Tibial nerve (tissue), 4 donors: ENCODE results near the gene WDR45B. TPM values are rescaled to one million over a fixed set of nuclear protein-coding genes. Genes with fewer than 3 reads are reported as not detected.
A peak's percentile ranks its signal among the peaks of the same experiment; 100 is the strongest.
"Not testable (repeated sequence)": the region's sequence is repeated elsewhere in the genome, so short reads cannot be mapped to it uniquely, and the experiment has no call there.

Source experiments
- DNase-seq, 2 donors: peaks; one replicate each; pipeline ENCODE4 v3.0.0-alpha.2; 2019; ENCODE audit warnings: low spot score in 2 of 2
- H3K27ac ChIP-seq, 4 donors: fragments of 200-600 bp; sonication (generic) in 3 of 4; one replicate each; pipeline ENCODE4 v1.5.1; 2017 to 2019; ENCODE audit warnings: mild to moderate bottlenecking in 1 of 4
- H3K27me3 ChIP-seq, 2 donors: fragments of 200-600 bp; sonication (generic) in 1 of 2; one replicate each; pipeline versions ENCODE4 v1.5.1 to v1.6.0; 2017 to 2019
- H3K36me3 ChIP-seq, 3 donors: fragments of 200-600 bp; sonication (generic); one replicate each; pipeline ENCODE4 v1.5.1; 2018 to 2019
- H3K4me1 ChIP-seq, 4 donors: fragments of 200-600 bp; sonication (generic) in 3 of 4; one replicate each; pipeline ENCODE4 v1.5.1; 2017 to 2019
- H3K4me3 ChIP-seq, 4 donors: fragments of 200-600 bp; sonication (generic) in 3 of 4; one replicate each; pipeline ENCODE4 v1.5.1; 2017 to 2019; ENCODE audit warnings: mild to moderate bottlenecking in 1 of 4, moderate library complexity in 1 of 4
- H3K9me3 ChIP-seq, 4 donors: fragments of 200-600 bp; sonication (generic) in 3 of 4; one replicate each; pipeline ENCODE4 v1.5.1; 2017 to 2019
- EP300 ChIP-seq, 2 donors: sonication (generic); formaldehyde crosslinking; IDR thresholded peaks; one replicate each; pipeline ENCODE4 v1.6.1; 2017; ENCODE audit warnings: antibody characterized with exemption in 2 of 2, mild to moderate bottlenecking in 1 of 2
- POLR2A ChIP-seq, 2 donors: fragments of 450-650 bp; IDR thresholded peaks; one replicate each; pipeline ENCODE4 v1.6.1; 2017; ENCODE audit warnings: antibody characterized with exemption in 2 of 2, mild to moderate bottlenecking in 2 of 2, moderate library complexity in 2 of 2
- WGBS, 2 donors: methylation state at CpG; one replicate each; pipeline ENCODE4 v1.1.5; 2018; 5-methylcytosine and 5-hydroxymethylcytosine counted together
- total RNA-seq, 4 donors: library from RNA; depleted of rRNA; stranded (reverse); fragments of >200 nt; gene quantifications; one replicate each; pipeline ENCODE4 v1.1.0, GENCODE V29; 2016
- TF ChIP-seq, protein P1 (sequence below), 5 experiments: fragments of 200-600 bp in 3 of 5; fragments of 450-650 bp in 2 of 5; sonication (generic) in 3 of 5; IDR thresholded peaks; one replicate each; pipeline ENCODE4 v1.5.1; 2016 to 2019; ENCODE audit warnings: antibody characterized with exemption in 5 of 5, mild to moderate bottlenecking in 3 of 5, moderate library complexity in 2 of 5

WDR45B gene
- total RNA-seq, 4 donors from 2014 or later = 64.9 to 114 (median 88.5) TPM

DNA sequence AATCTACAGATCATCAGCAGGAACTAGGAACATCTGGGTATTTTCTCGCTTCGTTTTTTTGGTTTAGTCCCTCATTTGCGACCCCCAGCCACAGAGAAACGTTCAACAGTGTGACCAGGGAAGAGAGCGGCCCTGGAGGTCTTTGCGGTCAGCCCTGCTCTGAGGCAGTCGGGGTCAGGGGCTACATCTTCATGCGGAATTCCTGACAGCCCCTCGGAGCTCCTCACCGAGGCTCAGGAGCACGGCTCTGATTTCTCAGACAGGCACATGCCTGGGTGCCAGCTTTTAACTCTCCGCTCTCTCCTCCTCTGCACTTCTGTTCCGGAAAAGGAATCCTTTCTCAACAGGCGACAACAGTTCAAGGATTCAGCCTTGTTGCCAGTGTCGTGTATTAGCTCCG lies 8.0 kb upstream of the WDR45B start:
- DNase-seq = no peak
- TF ChIP-seq, protein P1, sequence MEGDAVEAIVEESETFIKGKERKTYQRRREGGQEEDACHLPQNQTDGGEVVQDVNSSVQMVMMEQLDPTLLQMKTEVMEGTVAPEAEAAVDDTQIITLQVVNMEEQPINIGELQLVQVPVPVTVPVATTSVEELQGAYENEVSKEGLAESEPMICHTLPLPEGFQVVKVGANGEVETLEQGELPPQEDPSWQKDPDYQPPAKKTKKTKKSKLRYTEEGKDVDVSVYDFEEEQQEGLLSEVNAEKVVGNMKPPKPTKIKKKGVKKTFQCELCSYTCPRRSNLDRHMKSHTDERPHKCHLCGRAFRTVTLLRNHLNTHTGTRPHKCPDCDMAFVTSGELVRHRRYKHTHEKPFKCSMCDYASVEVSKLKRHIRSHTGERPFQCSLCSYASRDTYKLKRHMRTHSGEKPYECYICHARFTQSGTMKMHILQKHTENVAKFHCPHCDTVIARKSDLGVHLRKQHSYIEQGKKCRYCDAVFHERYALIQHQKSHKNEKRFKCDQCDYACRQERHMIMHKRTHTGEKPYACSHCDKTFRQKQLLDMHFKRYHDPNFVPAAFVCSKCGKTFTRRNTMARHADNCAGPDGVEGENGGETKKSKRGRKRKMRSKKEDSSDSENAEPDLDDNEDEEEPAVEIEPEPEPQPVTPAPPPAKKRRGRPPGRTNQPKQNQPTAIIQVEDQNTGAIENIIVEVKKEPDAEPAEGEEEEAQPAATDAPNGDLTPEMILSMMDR (IDR thresholded peaks at IDR 0.05) = no peak
- TF ChIP-seq EP300 (IDR thresholded peaks at IDR 0.05) (no peak), POLR2A (IDR thresholded peaks at IDR 0.05) (no peak)
- no peaks in the 10 kb centered on the region for H3K4me1 ChIP-seq
- H3K9me3 ChIP-seq = no peaks in the 10 kb centered on the region
- H3K4me3 ChIP-seq = no peak overlapping the region
- no peaks in the 10 kb centered on the region for H3K27me3 ChIP-seq
- peaks cover 0 to 78% (median 0%) of the 10 kb centered on the region in 3 donors for H3K36me3 ChIP-seq
- H3K27ac ChIP-seq = no peak overlapping the region
- 84 to 87% methylated on average over 16 of the region's 16 CpGs for WGBS, 2 donors

DNA sequence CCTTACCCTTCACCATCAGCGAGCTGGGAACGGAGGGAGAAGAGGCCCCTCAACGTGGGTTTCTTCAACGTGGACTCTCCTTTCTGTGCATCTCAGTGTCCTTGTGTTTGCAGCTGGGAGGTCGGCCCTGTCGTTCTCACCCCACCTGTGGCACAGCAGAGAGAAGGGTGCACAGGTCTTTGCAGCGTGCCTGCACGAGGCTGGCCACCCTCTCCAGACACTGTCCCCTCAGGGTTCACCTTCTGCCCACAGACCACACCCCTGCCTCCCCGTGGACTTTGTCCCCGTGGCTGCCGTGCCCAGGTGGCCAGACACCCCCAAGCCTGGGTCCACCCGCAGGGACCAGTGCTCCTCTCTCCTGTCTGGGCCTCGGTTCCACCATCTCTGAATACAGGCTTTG lies 7.3 kb upstream of the WDR45B start:
- Histone ChIP-seq H3K4me3 (no peak overlapping the region), H3K27me3 (no peaks in the 10 kb centered on the region), H3K9me3 (no peaks in the 10 kb centered on the region), H3K4me1 (no peaks in the 10 kb centered on the region), H3K36me3 (peaks cover 0 to 71% (median 0%) of the 10 kb centered on the region in 3 donors), H3K27ac (no peak overlapping the region)
- WGBS, 2 donors = 81 to 83% methylated on average over 13 of the region's 13 CpGs
- TF ChIP-seq POLR2A (IDR thresholded peaks at IDR 0.05) = no peak
- no peak for TF ChIP-seq EP300 (IDR thresholded peaks at IDR 0.05)
- TF ChIP-seq, protein P1 (IDR thresholded peaks at IDR 0.05) = no peak
- no peak for DNase-seq

DNA sequence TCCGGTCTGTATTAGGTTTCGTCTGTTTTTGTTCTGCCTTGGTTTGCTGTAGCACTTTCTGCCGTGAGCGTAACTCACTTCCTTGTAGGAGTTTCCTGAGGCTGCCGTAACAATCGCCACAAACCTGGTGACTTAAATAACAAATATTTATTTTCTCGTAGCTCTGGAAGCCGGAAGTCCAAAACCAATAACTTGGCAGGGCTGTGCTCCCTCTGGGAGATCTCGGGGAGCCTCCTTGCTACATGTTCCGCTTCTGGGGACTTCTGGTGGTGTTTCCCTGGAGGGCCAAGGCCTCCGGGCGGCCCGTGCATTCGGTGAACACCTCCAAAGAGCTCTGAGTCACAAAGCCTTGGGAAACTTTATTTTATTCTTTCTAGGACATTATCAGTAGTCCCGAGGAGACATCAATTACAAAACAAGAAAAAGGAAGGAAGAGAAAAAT lies 6.8 kb upstream of the WDR45B start:
- H3K27ac ChIP-seq = peak overlapping the region in 1 of 4 donors; percentile 16
- no peak for DNase-seq
- no peak for TF ChIP-seq EP300 (IDR thresholded peaks at IDR 0.05)
- TF ChIP-seq, protein P1 (IDR thresholded peaks at IDR 0.05) = no peak
- no peak for TF ChIP-seq POLR2A (IDR thresholded peaks at IDR 0.05)

DNA sequence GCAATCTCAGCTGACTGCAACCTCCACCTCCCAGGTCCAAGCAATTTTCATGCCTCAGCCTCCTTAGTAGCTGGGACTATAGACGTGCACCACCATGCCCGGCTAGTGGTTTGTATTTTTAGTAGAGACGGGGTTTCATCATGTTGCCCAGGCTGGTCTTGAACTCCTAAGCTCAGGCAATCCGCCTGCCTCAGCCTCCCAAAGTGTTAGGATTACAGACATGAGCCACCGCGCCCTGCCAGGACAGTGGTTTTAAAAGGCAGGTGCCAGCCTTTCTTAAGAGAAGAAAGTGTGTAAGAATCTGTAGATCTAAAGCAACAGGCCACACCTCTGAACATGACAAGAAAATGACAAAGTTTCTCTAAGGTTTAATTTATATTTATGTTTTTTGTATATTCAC lies 6.4 kb upstream of the WDR45B start:
- 85 to 90% methylated on average over 6 of the region's 6 CpGs for WGBS, 2 donors

More for the DNA sequence above, 6.8 kb upstream of the WDR45B start:
- WGBS, 2 donors = 72 to 74% methylated on average over 15 of the region's 15 CpGs
- no peaks in the 10 kb centered on the region for H3K4me1 ChIP-seq
- peaks cover 0 to 66% (median 0%) of the 10 kb centered on the region in 3 donors for H3K36me3 ChIP-seq
- no peak overlapping the region for H3K4me3 ChIP-seq
- H3K27me3 ChIP-seq = no peaks in the 10 kb centered on the region
- H3K9me3 ChIP-seq = no peaks in the 10 kb centered on the region

DNA sequence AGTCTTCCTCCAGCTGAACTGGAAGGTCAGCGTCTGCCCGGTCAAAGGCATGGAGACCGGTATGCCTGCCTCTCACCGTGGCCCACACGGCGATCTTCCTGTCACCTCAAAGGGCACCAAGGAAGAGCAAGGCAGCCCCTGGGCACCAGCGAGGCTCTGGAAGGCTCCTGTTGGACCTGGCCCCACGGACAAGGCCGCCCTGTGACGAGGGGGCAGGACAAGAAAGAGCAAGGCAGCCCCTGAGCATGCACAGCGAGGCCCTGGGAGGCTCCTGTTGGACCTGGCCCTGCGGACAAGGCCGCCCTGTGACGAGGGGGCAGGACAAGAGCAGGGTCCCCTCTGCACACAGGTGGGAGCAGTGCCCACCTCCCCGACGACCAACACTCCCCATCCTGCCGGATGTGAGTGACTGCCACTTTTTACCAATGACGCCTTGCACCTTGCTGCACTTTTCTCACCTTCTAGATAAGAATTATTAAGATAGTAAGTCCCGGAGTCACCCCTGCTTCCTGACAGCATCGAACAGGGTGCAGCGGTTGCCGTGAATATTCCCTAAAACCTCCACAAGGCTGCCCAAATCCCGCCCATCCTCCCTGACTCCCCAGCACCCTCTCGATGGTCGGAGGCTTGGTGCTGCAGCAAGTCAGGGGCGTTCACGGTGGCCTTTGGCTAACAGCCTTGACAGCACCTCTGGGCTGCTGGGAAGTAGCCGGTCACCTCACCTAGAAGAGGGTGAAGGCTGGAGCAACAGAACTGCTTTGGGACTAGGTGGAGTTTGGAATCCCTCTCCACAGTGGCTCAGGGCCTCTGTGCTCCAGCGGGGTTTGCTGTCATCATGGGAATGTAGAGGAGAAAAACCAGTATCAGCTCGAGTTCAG lies 5.6 kb upstream of the WDR45B start:
- Histone ChIP-seq H3K27ac (peak overlapping the region in 1 of 4 donors; percentile 16), H3K9me3 (no peaks in the 10 kb centered on the region), H3K36me3 (peaks cover 0 to 55% (median 0%) of the 10 kb centered on the region in 3 donors), H3K27me3 (no peaks in the 10 kb centered on the region), H3K4me1 (peaks cover 0 to 3% (median 0%) of the 10 kb centered on the region in 4 donors), H3K4me3 (no peak overlapping the region)
- TF ChIP-seq POLR2A (IDR thresholded peaks at IDR 0.05) (no peak), EP300 (IDR thresholded peaks at IDR 0.05) (no peak)
- TF ChIP-seq, protein P1 (IDR thresholded peaks at IDR 0.05) = no peak
- 76 to 81% methylated on average over 30 of the region's 30 CpGs for WGBS, 2 donors
- no peak for DNase-seq

More for the DNA sequence above, 6.4 kb upstream of the WDR45B start:
- H3K27me3 ChIP-seq, H3K4me3 ChIP-seq, H3K9me3 ChIP-seq, H3K4me1 ChIP-seq, DNase-seq: not testable (repeated sequence)
- Histone ChIP-seq H3K27ac (peak overlapping the region in 1 of 4 donors; percentile 16), H3K36me3 (peaks cover 0 to 62% (median 0%) of the 10 kb centered on the region in 3 donors)
